Measurements from ENCODE around the gene TLR10. TPM values are rescaled to one million over a fixed set of nuclear protein-coding genes. Genes with fewer than 3 reads are reported as not detected.

TLR10 gene
- total RNA-seq, 1 experiment from 2014 or later = 0.30 TPM

- H3K79me2 ChIP-seq (ENCODE audit: insufficient read depth, low read length) = no peaks in the 10 kb centered on the region
- no peak overlapping the region for H3K4me2 ChIP-seq (ENCODE audit: low read length)
- TF ChIP-seq, protein P1, sequence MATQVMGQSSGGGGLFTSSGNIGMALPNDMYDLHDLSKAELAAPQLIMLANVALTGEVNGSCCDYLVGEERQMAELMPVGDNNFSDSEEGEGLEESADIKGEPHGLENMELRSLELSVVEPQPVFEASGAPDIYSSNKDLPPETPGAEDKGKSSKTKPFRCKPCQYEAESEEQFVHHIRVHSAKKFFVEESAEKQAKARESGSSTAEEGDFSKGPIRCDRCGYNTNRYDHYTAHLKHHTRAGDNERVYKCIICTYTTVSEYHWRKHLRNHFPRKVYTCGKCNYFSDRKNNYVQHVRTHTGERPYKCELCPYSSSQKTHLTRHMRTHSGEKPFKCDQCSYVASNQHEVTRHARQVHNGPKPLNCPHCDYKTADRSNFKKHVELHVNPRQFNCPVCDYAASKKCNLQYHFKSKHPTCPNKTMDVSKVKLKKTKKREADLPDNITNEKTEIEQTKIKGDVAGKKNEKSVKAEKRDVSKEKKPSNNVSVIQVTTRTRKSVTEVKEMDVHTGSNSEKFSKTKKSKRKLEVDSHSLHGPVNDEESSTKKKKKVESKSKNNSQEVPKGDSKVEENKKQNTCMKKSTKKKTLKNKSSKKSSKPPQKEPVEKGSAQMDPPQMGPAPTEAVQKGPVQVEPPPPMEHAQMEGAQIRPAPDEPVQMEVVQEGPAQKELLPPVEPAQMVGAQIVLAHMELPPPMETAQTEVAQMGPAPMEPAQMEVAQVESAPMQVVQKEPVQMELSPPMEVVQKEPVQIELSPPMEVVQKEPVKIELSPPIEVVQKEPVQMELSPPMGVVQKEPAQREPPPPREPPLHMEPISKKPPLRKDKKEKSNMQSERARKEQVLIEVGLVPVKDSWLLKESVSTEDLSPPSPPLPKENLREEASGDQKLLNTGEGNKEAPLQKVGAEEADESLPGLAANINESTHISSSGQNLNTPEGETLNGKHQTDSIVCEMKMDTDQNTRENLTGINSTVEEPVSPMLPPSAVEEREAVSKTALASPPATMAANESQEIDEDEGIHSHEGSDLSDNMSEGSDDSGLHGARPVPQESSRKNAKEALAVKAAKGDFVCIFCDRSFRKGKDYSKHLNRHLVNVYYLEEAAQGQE (IDR thresholded peaks at IDR 0.05; ENCODE audit: low read depth) = no peak
- TF ChIP-seq JUND (IDR thresholded peaks at IDR 0.05) = no peak
- TF ChIP-seq SRF (IDR thresholded peaks at IDR 0.05; ENCODE audit: low read depth) = no peak
- TF ChIP-seq, protein P2, sequence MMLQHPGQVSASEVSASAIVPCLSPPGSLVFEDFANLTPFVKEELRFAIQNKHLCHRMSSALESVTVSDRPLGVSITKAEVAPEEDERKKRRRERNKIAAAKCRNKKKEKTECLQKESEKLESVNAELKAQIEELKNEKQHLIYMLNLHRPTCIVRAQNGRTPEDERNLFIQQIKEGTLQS (IDR thresholded peaks at IDR 0.05) = no peak
- no peak for TF ChIP-seq ZBTB33 (IDR thresholded peaks at IDR 0.05; ENCODE audit: extremely low read depth, insufficient replicate concordance, low read length)
- no peak for TF ChIP-seq EZH2phosphoT487 (IDR thresholded peaks at IDR 0.05; ENCODE audit: borderline replicate concordance)
- no peak for TF ChIP-seq TCF7L2 (IDR thresholded peaks at IDR 0.05; ENCODE audit: borderline replicate concordance, extremely low read depth, insufficient read depth, insufficient read length)
- TF ChIP-seq SIN3A (IDR thresholded peaks at IDR 0.05; ENCODE audit: low read depth) = no peak
- no peak for TF ChIP-seq RAD21 (IDR thresholded peaks at IDR 0.05; ENCODE audit: low read depth)
- no peak for TF ChIP-seq SP1 (IDR thresholded peaks at IDR 0.05; ENCODE audit: low read depth)
- TF ChIP-seq ELF1 (IDR thresholded peaks at IDR 0.05; ENCODE audit: borderline replicate concordance, low read depth) = no peak
- TF ChIP-seq POLR2AphosphoS5 (IDR thresholded peaks at IDR 0.05; ENCODE audit: low read depth, low read length) = no peak
- TF ChIP-seq CTCF (IDR thresholded peaks at IDR 0.05 in 2 of 3, conservative IDR thresholded peaks at IDR 0.05 in 1 of 3; ENCODE audit: borderline replicate concordance in 1 of 3, insufficient read depth in 1 of 3, low read depth in 2 of 3, low read length in 2 of 3) = no peak
- TF ChIP-seq EGR1 (IDR thresholded peaks at IDR 0.05; ENCODE audit: low read depth) = no peak
- no peak for TF ChIP-seq CEBPB (IDR thresholded peaks at IDR 0.05; ENCODE audit: low read depth)
- TF ChIP-seq POLR2A (IDR thresholded peaks at IDR 0.05; ENCODE audit: borderline replicate concordance, extremely low read depth, insufficient read depth, insufficient read length) = no peak
- TF ChIP-seq YY1 (IDR thresholded peaks at IDR 0.05; ENCODE audit: extremely low read depth, insufficient replicate concordance, low read depth, low read length) = no peak
- no peaks in the 10 kb centered on the region for H3K9me3 ChIP-seq (ENCODE audit: control insufficient read depth in 1 of 2, insufficient read depth in 1 of 2, low read depth in 1 of 2, low read length in 2 of 2)
- no peak overlapping the region for H3K4me3 ChIP-seq (replicated peaks in 1 of 2; ENCODE audit: low read depth in 1 of 2, low read length in 2 of 2)
- no peak overlapping the region for H3K9ac ChIP-seq (ENCODE audit: low read length)
- ATAC-seq (no peak), DNase-seq (ENCODE audit: low read depth, low spot score) (no peak)
- ChIA-PET CTCF (interaction anchor here (1.1 kb wide), 1 partner anchor 95 kb away, joined by 3 read pairs; no protein-coding TSS in a partner anchor), POLR2A (no interaction called here), RAD21 (ENCODE audit: low non-redundant PET in 1 of 2, low total read pairs in 2 of 2, uncharacterized antibody in 2 of 2, unreplicated experiment in 2 of 2) (no interaction called here)
- intact Hi-C loops (cut with micrococcal nuclease) = no loop called here
- H3K9me2 ChIP-seq (ENCODE audit: insufficient read depth) = no peaks in the 10 kb centered on the region
- no peaks in the 10 kb centered on the region for H3K36me3 ChIP-seq (ENCODE audit: control insufficient read depth in 1 of 2, insufficient read depth in 2 of 2, low read length in 2 of 2)
- H2AFZ ChIP-seq (ENCODE audit: low read depth, low read length, poor library complexity, severe bottlenecking) = no peak overlapping the region
- H3K27me3 ChIP-seq (ENCODE audit: insufficient read depth, low read length) = no peaks in the 10 kb centered on the region
- no peak overlapping the region for H3K27ac ChIP-seq (ENCODE audit: low read depth, low read length)
- H3K4me1 ChIP-seq (ENCODE audit: control insufficient read depth in 1 of 2, insufficient read depth in 2 of 2, low read length in 2 of 2) = no peaks in the 10 kb centered on the region
- BruUV-seq (replicated peaks) = no TSS peak
- H4K20me1 ChIP-seq (ENCODE audit: insufficient read depth) = no peaks in the 10 kb centered on the region
Observed at GRCh38 chr4:38765382-38765781, 17.4 kb downstream of the TLR10 start.
